ENCODE data around the gene PLPPR3.

PLPPR3 gene

GRCh38 chr19:788983-789700 is 32.6 kb downstream of the PLPPR3 start:
- Mint-ChIP-seq H3K36me3 (no peaks in the 10 kb centered on the region), H3K27ac (no peak overlapping the region)
- ATAC-seq: no peak

GRCh38 chr19:788686-788982 is 33.1 kb downstream of the PLPPR3 start:
- Mint-ChIP-seq H3K4me3 (no peak overlapping the region), H3K36me3 (no peaks in the 10 kb centered on the region), H3K27me3 (peaks cover 35% of the 10 kb centered on the region), H3K9me3 (no peaks in the 10 kb centered on the region), H3K27ac (no peak overlapping the region), H3K4me1 (peaks cover 8% of the 10 kb centered on the region)
- ATAC-seq: no peak

More at GRCh38 chr19:788983-789700, 32.6 kb downstream of the PLPPR3 start:
- no peak overlapping the region for H3K4me3 Mint-ChIP-seq
- no peaks in the 10 kb centered on the region for H3K9me3 Mint-ChIP-seq
- H3K4me1 Mint-ChIP-seq: peaks cover 8% of the 10 kb centered on the region
- H3K27me3 Mint-ChIP-seq: peaks cover 35% of the 10 kb centered on the region

DNA sequence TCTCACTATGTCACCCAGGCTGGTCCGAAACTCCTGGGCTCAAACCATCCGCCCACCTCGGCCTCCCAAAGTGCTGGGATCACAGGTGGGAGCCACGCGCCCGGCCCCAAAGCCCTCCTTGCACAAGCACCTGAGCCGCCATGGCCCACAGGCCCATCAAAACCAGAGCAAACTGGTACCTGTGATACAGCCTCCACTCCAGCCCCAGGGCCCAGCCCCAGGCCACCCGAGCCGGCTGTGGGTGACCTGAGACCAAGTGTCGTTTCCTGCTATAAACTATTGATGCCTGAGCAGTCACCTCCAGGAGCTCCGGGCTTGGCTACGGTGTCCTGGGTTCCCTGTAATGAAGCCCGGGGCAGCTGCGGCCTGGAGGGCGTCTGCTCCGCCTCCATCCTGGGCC is 34.2 kb downstream of the PLPPR3 start:
- no peaks in the 10 kb centered on the region for H3K36me3 Mint-ChIP-seq
- no peak for ATAC-seq
- peaks cover 41% of the 10 kb centered on the region for H3K27me3 Mint-ChIP-seq
- H3K9me3 Mint-ChIP-seq: no peaks in the 10 kb centered on the region
- no peak overlapping the region for H3K4me3 Mint-ChIP-seq
- peaks cover 8% of the 10 kb centered on the region for H3K4me1 Mint-ChIP-seq
- H3K27ac Mint-ChIP-seq: no peak overlapping the region

- Mint-ChIP-seq H3K4me1 (peaks cover 8% of the 10 kb centered on the region), H3K27me3 (peaks cover 39% of the 10 kb centered on the region), H3K27ac (no peak overlapping the region), H3K4me3 (no peak overlapping the region), H3K36me3 (no peaks in the 10 kb centered on the region), H3K9me3 (no peaks in the 10 kb centered on the region)
- ATAC-seq: no peak
Observed at GRCh38 chr19:784541-784940, 37.2 kb downstream of the PLPPR3 start.

GRCh38 chr19:782878-783668 is 38.7 kb downstream of the PLPPR3 start:
- ATAC-seq: no peak
- Mint-ChIP-seq H3K4me3 (no peak overlapping the region), H3K36me3 (no peaks in the 10 kb centered on the region), H3K4me1 (no peaks in the 10 kb centered on the region), H3K27me3 (peaks cover 37% of the 10 kb centered on the region), H3K9me3 (no peaks in the 10 kb centered on the region), H3K27ac (no peak overlapping the region)

DNA sequence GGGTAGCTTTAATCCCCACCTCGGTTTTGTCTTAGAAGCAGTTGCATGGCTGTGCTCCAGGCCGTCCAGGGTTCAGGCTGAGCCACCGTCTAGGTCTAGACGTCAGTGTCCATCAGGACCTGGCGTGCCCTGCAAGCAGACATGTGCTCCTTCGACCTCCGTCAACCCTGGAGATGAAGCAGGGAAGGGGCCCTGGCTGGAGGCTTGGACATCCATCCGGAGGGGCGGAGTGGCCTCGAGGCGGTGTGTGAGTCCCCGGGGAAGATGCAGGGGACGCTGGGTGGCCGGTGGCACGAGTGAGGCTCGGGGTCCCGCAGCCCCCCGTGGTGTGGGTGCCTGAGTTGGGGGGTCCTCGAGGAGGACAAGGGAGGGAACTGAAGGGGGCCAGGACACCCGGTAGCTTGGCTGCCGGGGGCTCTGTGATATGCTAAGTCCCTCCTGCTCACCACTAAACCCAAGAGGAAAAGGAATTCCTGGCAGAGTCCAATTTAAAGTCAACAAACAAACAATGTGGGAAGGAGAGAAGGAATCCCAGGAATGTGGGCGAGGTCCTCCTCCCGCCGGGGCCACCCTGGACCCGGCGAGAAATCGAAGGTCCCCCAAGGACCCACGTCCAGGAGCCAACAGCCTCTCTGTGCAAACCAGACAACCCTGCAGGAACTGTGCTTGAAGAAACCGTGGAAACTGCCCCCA is 39.4 kb downstream of the PLPPR3 start:
- H3K4me1 Mint-ChIP-seq: no peaks in the 10 kb centered on the region
- H3K27me3 Mint-ChIP-seq: peaks cover 37% of the 10 kb centered on the region
- H3K4me3 Mint-ChIP-seq: no peak overlapping the region
- H3K27ac Mint-ChIP-seq: no peak overlapping the region
- H3K36me3 Mint-ChIP-seq: no peaks in the 10 kb centered on the region
- ATAC-seq: no peak
- H3K9me3 Mint-ChIP-seq: no peaks in the 10 kb centered on the region

DNA sequence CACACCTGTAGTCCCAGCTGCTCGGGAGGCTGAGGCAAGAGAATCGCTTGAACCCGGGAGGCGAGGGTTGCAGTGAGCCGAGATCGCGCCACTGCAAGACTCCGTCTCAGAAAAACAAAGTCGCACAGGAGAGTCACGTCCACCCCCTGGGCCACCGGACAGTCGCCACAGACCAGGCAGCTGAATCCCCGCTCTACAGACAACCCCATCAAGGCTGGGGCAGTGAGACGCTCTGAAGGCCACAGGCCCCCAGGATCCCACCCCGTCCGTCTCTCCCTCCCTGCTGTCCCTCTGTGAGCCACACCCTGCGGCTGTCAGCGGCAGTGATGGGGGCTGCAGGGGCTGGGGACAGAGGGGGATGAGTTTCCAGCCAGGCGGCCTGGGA is 40.0 kb downstream of the PLPPR3 start:
- Mint-ChIP-seq H3K27me3 (peaks cover 37% of the 10 kb centered on the region), H3K9me3 (no peaks in the 10 kb centered on the region), H3K4me3 (no peak overlapping the region), H3K27ac (no peak overlapping the region), H3K36me3 (no peaks in the 10 kb centered on the region), H3K4me1 (no peaks in the 10 kb centered on the region)
- no peak for ATAC-seq

DNA sequence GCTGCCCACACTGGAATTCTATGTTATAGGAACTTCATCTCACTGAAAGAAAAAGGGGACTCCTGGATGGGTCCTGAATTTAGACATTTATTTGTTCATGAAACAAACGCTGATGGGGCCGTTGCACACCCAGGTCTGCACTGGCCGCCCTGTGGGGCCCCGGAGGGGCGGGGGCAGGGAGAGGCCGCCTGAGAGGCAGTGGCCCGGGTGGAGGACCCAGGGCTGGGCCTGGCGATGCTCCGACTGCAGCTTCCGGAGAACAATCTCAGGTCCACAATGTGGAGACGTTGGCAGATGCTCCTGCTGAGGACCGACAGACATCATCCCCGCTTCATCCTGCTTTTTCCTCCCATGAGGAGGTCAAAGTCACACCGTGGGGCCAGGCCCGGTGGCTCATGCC is 40.8 kb downstream of the PLPPR3 start:
- Mint-ChIP-seq H3K4me1 (no peaks in the 10 kb centered on the region), H3K27ac (no peak overlapping the region), H3K9me3 (no peaks in the 10 kb centered on the region), H3K36me3 (no peaks in the 10 kb centered on the region), H3K4me3 (no peak overlapping the region), H3K27me3 (peaks cover 37% of the 10 kb centered on the region)
- no peak for ATAC-seq

DNA sequence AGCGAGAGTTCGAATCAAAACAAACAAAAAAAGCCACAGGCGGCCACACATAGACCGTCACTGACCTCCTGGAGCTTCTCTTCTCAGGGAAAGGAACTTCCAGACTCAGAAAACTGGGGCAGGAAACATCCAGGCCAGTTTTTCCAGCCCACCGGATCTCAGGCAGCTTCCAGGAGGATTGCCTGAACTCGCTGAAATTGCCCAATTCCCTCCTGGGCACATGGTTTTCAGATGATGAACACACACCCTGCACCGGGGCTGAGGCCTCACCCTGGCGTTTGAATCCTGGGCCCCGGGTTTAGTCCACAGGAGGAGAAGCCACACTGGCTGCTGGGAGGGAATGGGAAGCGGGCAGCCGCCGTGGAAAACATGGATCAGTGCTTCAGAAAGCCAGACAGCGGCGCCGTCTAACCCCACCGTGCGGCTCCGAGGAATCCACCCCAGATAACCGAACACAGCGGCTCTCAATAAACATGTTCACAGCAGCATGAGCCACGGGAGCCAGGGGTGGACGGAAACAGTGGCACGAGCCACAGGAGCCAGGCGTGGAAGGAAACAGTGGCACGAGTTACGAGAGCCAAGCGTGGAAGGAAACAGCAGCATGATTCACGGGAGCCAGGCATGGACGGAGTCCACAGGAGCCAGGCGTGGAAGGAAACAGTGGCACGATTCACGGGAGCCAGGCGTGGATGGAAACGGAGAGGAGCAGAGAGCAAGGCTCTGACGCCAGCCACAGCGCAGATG is 42.7 kb downstream of the PLPPR3 start:
- no peak overlapping the region for H3K27ac Mint-ChIP-seq
- no peaks in the 10 kb centered on the region for H3K36me3 Mint-ChIP-seq
- H3K27me3 Mint-ChIP-seq: peaks cover 37% of the 10 kb centered on the region
- H3K4me3 Mint-ChIP-seq: no peak overlapping the region
- no peak for ATAC-seq
- no peaks in the 10 kb centered on the region for H3K9me3 Mint-ChIP-seq
- H3K4me1 Mint-ChIP-seq: no peaks in the 10 kb centered on the region

DNA sequence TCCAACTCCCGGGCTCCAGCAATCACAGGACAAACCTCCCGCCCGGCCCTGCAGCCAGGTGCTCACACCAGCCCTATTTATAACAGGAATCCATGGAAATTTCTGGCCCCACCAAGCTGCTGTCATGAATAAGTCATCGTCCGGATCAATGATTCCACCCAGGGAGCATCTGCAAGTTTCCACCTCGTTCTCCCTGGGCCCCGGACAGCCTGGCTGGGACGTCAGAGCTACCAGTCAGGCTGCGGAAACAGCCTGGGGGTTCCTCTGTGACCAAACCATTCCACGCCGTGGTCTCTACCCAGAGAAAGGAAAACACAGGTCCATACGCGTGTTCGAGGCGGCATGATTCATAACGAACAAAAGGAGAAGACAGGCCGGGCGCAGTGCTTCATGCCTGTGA is 45.2 kb downstream of the PLPPR3 start:
- no peak for ATAC-seq
- Mint-ChIP-seq H3K27me3 (peaks cover 34% of the 10 kb centered on the region), H3K27ac (no peak overlapping the region), H3K36me3 (no peaks in the 10 kb centered on the region), H3K4me3 (no peak overlapping the region), H3K9me3 (no peaks in the 10 kb centered on the region), H3K4me1 (no peaks in the 10 kb centered on the region)

- ATAC-seq: no peak
- H3K36me3 Mint-ChIP-seq: no peaks in the 10 kb centered on the region
- peaks cover 17% of the 10 kb centered on the region for H3K27me3 Mint-ChIP-seq
Observed at GRCh38 chr19:772730-773436, 48.9 kb downstream of the PLPPR3 start.

GRCh38 chr19:772063-772462 is 49.7 kb downstream of the PLPPR3 start:
- H3K27ac Mint-ChIP-seq: no peak overlapping the region
- no peaks in the 10 kb centered on the region for H3K4me1 Mint-ChIP-seq
- peaks cover 22% of the 10 kb centered on the region for H3K27me3 Mint-ChIP-seq
- no peak for ATAC-seq
- no peaks in the 10 kb centered on the region for H3K36me3 Mint-ChIP-seq
- no peaks in the 10 kb centered on the region for H3K9me3 Mint-ChIP-seq
- H3K4me3 Mint-ChIP-seq: no peak overlapping the region

More at GRCh38 chr19:772730-773436, 48.9 kb downstream of the PLPPR3 start:
- Mint-ChIP-seq H3K4me1 (no peaks in the 10 kb centered on the region), H3K4me3 (no peak overlapping the region), H3K27ac (no peak overlapping the region), H3K9me3 (no peaks in the 10 kb centered on the region)

- H3K4me3 Mint-ChIP-seq: no peak overlapping the region
- no peaks in the 10 kb centered on the region for H3K36me3 Mint-ChIP-seq
- no peaks in the 10 kb centered on the region for H3K9me3 Mint-ChIP-seq
- peaks cover 29% of the 10 kb centered on the region for H3K27me3 Mint-ChIP-seq
- H3K27ac Mint-ChIP-seq: no peak overlapping the region
- ATAC-seq: peak; percentile 43
- no peaks in the 10 kb centered on the region for H3K4me1 Mint-ChIP-seq
Observed at GRCh38 chr19:771332-771785, 50.4 kb downstream of the PLPPR3 start.

- H3K4me3 Mint-ChIP-seq: no peak overlapping the region
- H3K27me3 Mint-ChIP-seq: peaks cover 38% of the 10 kb centered on the region
- H3K9me3 Mint-ChIP-seq: no peaks in the 10 kb centered on the region
- H3K4me1 Mint-ChIP-seq: no peaks in the 10 kb centered on the region
- H3K36me3 Mint-ChIP-seq: no peaks in the 10 kb centered on the region
- H3K27ac Mint-ChIP-seq: no peak overlapping the region
- no peak for ATAC-seq
Observed at GRCh38 chr19:769616-770015, 52.1 kb downstream of the PLPPR3 start.

DNA sequence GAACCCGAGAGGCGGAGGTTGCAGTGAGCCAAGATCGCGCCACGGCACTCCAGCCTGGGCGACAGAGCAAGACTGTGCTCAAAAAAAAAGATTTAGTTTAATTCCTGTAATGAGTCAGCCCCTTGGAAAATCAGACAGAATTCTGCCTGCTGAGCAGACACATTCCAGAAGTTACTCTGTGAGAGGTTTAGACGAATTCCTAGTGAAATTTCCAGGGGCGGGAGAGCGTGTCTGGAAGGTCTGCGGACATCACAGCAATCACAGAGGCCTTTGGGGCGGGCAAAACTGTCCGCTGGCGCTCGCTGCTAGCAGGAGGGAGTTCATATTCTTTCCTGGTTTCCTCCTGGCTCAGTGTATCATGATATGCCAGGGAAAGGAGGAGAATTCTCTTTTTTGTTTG is 53.3 kb downstream of the PLPPR3 start:
- ATAC-seq: no peak
- no peak overlapping the region for H3K27ac Mint-ChIP-seq
- no peaks in the 10 kb centered on the region for H3K36me3 Mint-ChIP-seq
- no peaks in the 10 kb centered on the region for H3K4me1 Mint-ChIP-seq
- H3K27me3 Mint-ChIP-seq: peaks cover 38% of the 10 kb centered on the region
- no peaks in the 10 kb centered on the region for H3K9me3 Mint-ChIP-seq
- no peak overlapping the region for H3K4me3 Mint-ChIP-seq
